Body of pancreas (tissue), 4 donors: ENCODE data around the gene CTPS2.

Experiments
- POLR2A ChIP-seq, 3 donors: fragments of 450-650 bp; IDR thresholded peaks; one replicate each; pipeline ENCODE4 v1.6.1; 2016; ENCODE audit warnings: antibody characterized with exemption in 3 of 3, mild to moderate bottlenecking in 2 of 3
- TF ChIP-seq, protein P1 (sequence below), 7 experiments: fragments of 450-650 bp in 4 of 7; fragments of 200-600 bp in 3 of 7; sonication (generic) in 3 of 7; IDR thresholded peaks; one replicate each; pipeline ENCODE4 v1.5.1; 2016 to 2019; ENCODE audit warnings: antibody characterized with exemption in 7 of 7

GRCh38 chrX:16702700-16703599 lies 9.5 kb downstream of the CTPS2 start:
- TF ChIP-seq, protein P1, sequence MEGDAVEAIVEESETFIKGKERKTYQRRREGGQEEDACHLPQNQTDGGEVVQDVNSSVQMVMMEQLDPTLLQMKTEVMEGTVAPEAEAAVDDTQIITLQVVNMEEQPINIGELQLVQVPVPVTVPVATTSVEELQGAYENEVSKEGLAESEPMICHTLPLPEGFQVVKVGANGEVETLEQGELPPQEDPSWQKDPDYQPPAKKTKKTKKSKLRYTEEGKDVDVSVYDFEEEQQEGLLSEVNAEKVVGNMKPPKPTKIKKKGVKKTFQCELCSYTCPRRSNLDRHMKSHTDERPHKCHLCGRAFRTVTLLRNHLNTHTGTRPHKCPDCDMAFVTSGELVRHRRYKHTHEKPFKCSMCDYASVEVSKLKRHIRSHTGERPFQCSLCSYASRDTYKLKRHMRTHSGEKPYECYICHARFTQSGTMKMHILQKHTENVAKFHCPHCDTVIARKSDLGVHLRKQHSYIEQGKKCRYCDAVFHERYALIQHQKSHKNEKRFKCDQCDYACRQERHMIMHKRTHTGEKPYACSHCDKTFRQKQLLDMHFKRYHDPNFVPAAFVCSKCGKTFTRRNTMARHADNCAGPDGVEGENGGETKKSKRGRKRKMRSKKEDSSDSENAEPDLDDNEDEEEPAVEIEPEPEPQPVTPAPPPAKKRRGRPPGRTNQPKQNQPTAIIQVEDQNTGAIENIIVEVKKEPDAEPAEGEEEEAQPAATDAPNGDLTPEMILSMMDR (IDR thresholded peaks at IDR 0.05), result no peak
- TF ChIP-seq POLR2A (IDR thresholded peaks at IDR 0.05), result no peak
